ENCODE data around the gene POR.
"Not testable (repeated sequence)": the region's sequence is repeated elsewhere in the genome, so short reads cannot be mapped to it uniquely, and the experiment has no call there.

The POR gene

DNA sequence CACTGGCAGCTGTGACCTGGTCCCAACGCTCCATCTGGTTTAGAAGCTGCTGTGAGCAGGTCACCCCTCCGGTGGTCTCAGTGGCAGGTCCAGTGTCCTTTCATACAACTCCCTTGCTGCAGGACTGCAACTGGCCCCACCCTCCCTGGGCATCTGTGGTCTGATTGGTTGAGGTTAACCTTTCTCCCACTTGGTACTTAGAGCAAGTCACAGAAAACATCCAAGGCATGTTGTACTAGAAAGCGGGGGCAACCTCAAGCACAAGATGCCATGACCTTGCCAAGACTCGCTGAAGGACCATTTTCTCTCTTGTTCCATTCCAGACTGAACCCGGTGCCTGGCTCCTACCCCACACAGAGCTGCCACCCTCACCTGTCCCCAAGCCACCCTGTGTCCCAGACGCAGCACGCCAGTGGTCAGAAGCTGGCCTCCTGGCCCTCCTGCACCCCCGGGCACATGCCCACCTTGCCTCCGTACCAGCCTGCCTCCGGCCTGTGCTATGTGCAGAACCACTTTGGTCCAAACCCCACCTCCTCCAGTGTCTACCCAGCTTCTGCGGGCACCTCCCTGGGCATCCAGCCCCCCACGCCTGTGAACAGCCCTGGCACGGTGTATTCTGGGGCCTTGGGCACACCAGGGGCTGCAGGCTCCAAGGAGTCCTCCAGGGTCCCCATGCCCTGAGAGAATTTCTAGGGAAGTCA is 27.1 kb upstream of the POR start:
- H3K4me3 ChIP-seq: no peak overlapping the region
- TF ChIP-seq, protein P1, sequence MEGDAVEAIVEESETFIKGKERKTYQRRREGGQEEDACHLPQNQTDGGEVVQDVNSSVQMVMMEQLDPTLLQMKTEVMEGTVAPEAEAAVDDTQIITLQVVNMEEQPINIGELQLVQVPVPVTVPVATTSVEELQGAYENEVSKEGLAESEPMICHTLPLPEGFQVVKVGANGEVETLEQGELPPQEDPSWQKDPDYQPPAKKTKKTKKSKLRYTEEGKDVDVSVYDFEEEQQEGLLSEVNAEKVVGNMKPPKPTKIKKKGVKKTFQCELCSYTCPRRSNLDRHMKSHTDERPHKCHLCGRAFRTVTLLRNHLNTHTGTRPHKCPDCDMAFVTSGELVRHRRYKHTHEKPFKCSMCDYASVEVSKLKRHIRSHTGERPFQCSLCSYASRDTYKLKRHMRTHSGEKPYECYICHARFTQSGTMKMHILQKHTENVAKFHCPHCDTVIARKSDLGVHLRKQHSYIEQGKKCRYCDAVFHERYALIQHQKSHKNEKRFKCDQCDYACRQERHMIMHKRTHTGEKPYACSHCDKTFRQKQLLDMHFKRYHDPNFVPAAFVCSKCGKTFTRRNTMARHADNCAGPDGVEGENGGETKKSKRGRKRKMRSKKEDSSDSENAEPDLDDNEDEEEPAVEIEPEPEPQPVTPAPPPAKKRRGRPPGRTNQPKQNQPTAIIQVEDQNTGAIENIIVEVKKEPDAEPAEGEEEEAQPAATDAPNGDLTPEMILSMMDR (IDR thresholded peaks at IDR 0.05): no peak
- H3K27ac ChIP-seq: no peak overlapping the region
- no peak for DNase-seq (ENCODE audit: low spot score)

DNA sequence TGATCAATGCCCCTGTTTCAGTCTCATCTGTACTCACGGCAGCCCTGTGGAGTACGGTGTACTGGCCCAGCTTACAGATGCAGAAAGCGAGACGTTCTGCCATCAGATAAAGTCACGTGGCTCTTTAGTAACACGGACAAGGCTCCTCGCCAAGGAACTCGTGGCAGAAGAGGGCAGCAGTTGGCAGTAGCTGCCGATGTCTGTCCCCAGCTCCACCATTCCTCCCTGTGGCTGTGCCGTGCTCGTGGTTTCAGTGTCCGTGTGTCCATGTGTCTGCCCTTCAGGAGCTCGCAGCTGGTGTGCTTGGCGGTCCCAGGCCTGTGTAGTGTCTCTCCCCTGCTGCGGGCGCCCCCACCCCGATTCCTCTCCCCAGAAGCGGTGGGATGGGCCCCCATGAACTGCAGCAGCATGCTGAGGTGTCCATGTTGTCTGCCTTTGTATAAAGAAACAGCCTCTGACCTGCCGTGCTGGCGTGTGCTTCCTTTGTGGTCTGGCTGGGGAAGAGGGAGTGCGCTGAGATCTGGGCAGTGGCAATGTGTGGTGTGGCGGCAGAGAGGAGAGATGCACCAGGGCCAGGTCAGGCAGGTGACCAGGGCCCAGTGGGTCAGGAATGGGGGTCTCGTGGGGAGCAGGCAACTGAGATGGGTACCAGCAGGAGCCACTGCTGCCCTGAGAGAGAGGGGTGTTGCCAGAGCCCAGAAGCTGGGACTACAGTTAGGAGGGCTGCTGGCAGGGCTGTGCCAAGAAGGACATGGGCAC is 26.3 kb upstream of the POR start:
- Histone ChIP-seq H3K27ac (peak overlapping the region in 1 of 2 donors; percentile 1), H3K4me3 (no peak overlapping the region)
- no peak for DNase-seq (ENCODE audit: low spot score)
- TF ChIP-seq, protein P1 (IDR thresholded peaks at IDR 0.05): no peak

DNA sequence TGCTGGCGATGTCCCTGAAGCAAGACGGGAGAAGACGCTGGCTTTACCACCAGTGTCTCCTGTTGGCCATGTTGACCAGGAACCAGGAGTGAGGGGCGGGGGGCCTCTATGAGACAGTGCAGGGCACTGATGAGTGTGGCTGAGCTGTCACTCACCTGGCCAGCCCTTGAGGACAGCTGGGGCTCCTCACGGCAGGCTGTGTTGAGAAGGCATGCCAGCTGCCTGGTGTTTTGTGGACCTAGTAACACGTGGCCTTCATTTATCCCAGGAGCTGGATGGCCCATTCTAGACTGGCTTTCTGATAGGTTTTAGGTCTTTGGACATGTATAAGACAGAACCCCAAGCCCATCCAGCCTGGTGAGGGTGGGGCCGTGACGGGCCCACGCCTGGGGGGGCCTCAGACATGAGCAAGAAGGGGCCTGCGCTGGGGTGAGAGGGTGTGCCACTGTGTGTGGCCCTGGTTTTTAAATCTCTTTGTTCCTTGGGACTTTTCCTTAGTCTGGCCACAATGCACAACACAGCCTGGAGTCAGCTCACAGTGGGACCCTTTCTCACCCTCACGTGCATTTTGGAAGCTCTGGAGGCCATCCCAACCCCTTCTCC is 25.6 kb upstream of the POR start:
- TF ChIP-seq, protein P1 (IDR thresholded peaks at IDR 0.05): no peak
- H3K27ac ChIP-seq: no peak overlapping the region
- DNase-seq (ENCODE audit: low spot score): no peak
- no peak overlapping the region for H3K4me3 ChIP-seq

DNA sequence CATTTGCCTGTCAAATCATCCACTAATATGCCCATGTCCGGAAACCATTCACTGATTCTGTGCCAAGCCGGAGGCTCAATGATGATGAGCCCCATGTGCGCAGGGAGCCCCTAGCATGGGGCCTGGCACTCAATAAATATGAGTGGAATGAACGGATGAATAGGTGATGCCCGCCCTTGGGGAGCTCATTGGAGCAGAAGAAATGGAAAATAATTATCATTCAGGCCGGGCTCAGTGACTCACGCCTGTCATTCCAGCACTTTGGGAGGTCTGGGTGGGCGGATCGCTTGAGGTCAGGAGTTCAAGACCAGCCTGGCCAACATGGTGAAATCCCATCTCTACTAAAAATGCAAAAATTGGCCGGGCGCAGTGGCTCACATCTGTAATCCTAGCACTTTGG is 25.1 kb upstream of the POR start:
- Histone ChIP-seq H3K4me3 (no peak overlapping the region), H3K27ac (no peak overlapping the region)
- no peak for DNase-seq (ENCODE audit: low spot score)
- TF ChIP-seq, protein P1 (IDR thresholded peaks at IDR 0.05): no peak

DNA sequence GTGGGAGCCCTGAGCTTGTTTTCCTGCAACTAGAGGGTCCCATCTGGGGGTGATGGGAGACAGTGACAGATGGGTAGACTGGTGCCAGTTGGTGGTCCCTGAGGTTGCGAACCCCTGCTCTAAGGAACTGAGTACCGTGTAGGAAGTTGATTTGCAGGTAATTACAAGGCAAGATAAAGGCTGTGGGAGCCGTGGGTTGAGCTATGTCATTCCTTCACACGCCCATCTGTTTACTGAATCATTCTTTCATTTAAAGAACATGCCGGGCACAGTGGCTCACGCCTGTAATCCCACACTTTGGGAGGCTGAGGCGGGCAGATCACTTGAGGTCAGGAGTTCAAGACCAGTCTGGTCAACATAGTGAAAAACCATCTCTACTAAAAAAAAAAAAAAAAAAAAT is 23.7 kb upstream of the POR start:
- not testable (repeated sequence) for H3K4me3 ChIP-seq; H3K27ac ChIP-seq; DNase-seq (ENCODE audit: low spot score)

DNA sequence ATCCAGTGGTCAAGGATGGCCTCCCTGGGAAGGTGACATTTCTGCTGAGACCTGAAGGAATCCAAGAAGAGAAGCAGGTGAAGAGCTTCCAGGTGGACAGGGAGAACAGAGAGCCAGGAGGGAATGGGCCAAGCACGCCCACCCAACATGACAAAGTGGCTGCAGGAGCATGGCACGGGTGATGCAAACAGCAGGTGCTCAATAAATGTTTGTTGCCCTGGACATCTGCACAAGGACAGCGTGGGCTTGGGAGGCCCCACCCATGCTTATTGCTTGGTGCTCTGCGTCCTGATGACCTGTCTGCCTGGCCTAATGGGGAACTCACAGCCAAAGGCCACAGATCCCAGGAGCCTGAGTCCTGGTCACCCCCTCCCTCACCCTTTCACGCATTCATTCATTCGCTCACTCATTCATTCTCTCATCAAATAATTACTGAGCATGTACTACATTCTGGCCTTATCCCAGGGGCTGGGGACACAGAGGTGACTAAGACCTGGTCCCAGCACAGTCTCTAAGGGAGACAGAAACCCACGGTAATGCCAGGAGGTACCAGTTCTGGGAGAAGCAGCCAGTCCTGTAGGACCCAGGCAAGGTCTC is 23.0 kb upstream of the POR start:
- DNase-seq (ENCODE audit: low spot score): no peak
- Histone ChIP-seq H3K27ac (peak overlapping the region in 1 of 2 donors; percentile 13), H3K4me3 (no peak overlapping the region)
- TF ChIP-seq, protein P1 (IDR thresholded peaks at IDR 0.05): no peak

DNA sequence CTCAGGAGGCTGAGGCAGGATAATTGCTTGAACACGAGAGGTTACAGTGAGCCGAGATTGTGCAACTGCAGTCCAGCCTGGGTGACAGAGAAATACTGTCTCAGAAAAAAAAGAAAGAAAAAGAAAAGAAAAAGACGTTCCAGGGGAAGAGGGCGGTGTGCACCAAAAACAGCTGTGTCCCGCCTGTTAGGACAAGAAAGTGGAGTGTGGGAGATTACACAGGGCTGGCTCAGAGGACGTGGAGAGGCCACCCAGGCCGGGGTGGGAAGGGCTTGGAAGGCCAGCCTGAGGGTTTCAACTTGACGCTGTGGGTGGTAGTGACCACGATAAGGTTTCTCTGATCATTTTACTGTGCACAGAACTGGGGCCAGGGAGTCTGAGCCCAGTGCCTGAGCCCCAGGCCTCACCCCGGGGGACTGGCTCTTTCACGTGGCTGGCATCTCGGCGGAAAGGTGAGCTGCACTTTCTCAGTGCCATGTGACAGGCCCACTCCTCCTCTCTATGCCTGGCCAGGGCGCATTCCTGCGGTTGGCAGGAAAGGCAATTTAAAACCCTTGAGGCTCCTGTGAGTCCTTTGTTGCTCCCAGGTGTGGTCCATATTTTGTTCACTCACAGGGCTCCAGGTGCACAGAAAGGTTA is 22.2 kb upstream of the POR start:
- Histone ChIP-seq H3K27ac (peak overlapping the region in 1 of 2 donors; percentile 35), H3K4me3 (no peak overlapping the region)
- TF ChIP-seq, protein P1 (IDR thresholded peaks at IDR 0.05): no peak
- no peak for DNase-seq (ENCODE audit: low spot score)
